ENCODE results near the gene U2AF1L4.

- TF ChIP-seq CTCF (conservative IDR thresholded peaks at IDR 0.05) (no peak), ZFX (IDR thresholded peaks at IDR 0.05) (no peak)
These were observed 28.0 kb upstream of the U2AF1L4 start for GRCh38 chr19:35773020-35773806.

All from C4-2B (cell line).